HEK293 (cell line): ENCODE data around the gene ITIH1.
A peak's percentile ranks its signal among the peaks of the same experiment; 100 is the strongest.

ENCODE experiments used
- CTCF ChIA-PET: fragments of 350-600 bp; formaldehyde crosslinking; extraction: SDS; loops from one replicate; lab custom pipeline; 2021; ENCODE audit warnings: antibody characterized with exemption; lab: Yijun Ruan, JAX
- POLR2A ChIA-PET: fragments of 300-600 bp; formaldehyde crosslinking; extraction: SDS; loops from one replicate; lab custom pipeline; 2020; ENCODE audit warnings: antibody characterized with exemption, inconsistent platforms; lab: Yijun Ruan, JAX
- H3K27ac ChIP-seq: fragments of 200-500 bp; sonication (Bioruptor generic); 2 replicates; pipeline ENCODE4 v1.5.1; 2014; ENCODE audit warnings: low read depth, low read length, control low read depth, inconsistent platforms; ENCODE audit errors: extremely low read depth
- H3K36me3 ChIP-seq, 2 experiments: fragments of 200-500 bp in 1 of 2; sonication (Bioruptor generic) in 1 of 2; 1 replicate in 1 of 2; 2 replicates in 1 of 2; pipeline ENCODE4 v1.5.1; 2014 to 2017; ENCODE audit warnings: inconsistent platforms in 2 of 2, low read length in 2 of 2; ENCODE audit not compliant: control insufficient read depth in 2 of 2, insufficient read depth in 1 of 2
- H3K4me1 ChIP-seq: fragments of 200-500 bp; sonication (Bioruptor generic); 2 replicates; pipeline ENCODE4 v1.5.1; 2014; ENCODE audit warnings: mild to moderate bottlenecking, low read length, inconsistent platforms; ENCODE audit not compliant: control insufficient read depth, insufficient read depth
- H3K4me3 ChIP-seq: 2 replicates; pipeline ENCODE4 v1.5.1; 2011; ENCODE audit warnings: low read depth, mild to moderate bottlenecking, control low read depth, low read length, moderate library complexity
- H3K9me3 ChIP-seq: fragments of 200-500 bp; sonication (Bioruptor generic); 2 replicates; pipeline ENCODE4 v1.5.1; 2014; ENCODE audit warnings: low read depth, low read length, inconsistent platforms; ENCODE audit not compliant: control insufficient read depth, insufficient read depth
- GFI1B ChIP-seq: fragments of 450-650 bp; formaldehyde crosslinking; IDR thresholded peaks from 2 replicates; pipeline ENCODE4 v1.5.1; 2016; ENCODE audit warnings: missing biosample characterization, missing genetic modification characterization
- GLIS1 ChIP-seq: fragments of 450-650 bp; formaldehyde crosslinking; IDR thresholded peaks from 2 replicates; pipeline ENCODE4 v1.5.1; 2016; ENCODE audit warnings: missing biosample characterization, missing genetic modification characterization
- HOXC10 ChIP-seq: sonication (generic); formaldehyde crosslinking; IDR thresholded peaks from 2 replicates; pipeline ENCODE4 v1.8.1; 2023; ENCODE audit warnings: mild to moderate bottlenecking, missing genetic modification reagents
- IKZF3 ChIP-seq: fragments of 450-650 bp; IDR thresholded peaks from 2 replicates; pipeline ENCODE4 v1.5.0; 2018; ENCODE audit warnings: missing biosample characterization, mild to moderate bottlenecking, missing genetic modification characterization, moderate library complexity
- KLF1 ChIP-seq: fragments of 450-650 bp; formaldehyde crosslinking; IDR thresholded peaks from 2 replicates; pipeline ENCODE4 v1.5.1; 2016; ENCODE audit warnings: missing biosample characterization, missing genetic modification characterization
- MZF1 ChIP-seq: fragments of 450-650 bp; formaldehyde crosslinking; IDR thresholded peaks from 2 replicates; pipeline ENCODE4 v1.5.1; 2017; ENCODE audit warnings: missing biosample characterization, missing genetic modification characterization, borderline replicate concordance
- SCRT2 ChIP-seq: fragments of 450-650 bp; formaldehyde crosslinking; IDR thresholded peaks from 2 replicates; pipeline ENCODE4 v1.5.1; 2016; ENCODE audit warnings: missing biosample characterization, missing genetic modification characterization
- SP2 ChIP-seq: fragments of 450-650 bp; formaldehyde crosslinking; IDR thresholded peaks from 2 replicates; pipeline ENCODE4 v1.5.1; 2016; ENCODE audit warnings: missing biosample characterization, missing genetic modification characterization
- ZBTB49 ChIP-seq: fragments of 450-650 bp; formaldehyde crosslinking; IDR thresholded peaks from 2 replicates; pipeline ENCODE4 v1.5.1; 2016; ENCODE audit warnings: missing biosample characterization, missing genetic modification characterization, low read depth
- ZBTB8A ChIP-seq: fragments of 450-650 bp; formaldehyde crosslinking; IDR thresholded peaks from 2 replicates; pipeline ENCODE4 v1.5.1; 2016; ENCODE audit warnings: missing biosample characterization, missing genetic modification characterization
- ZNF416 ChIP-seq: fragments of 450-650 bp; formaldehyde crosslinking; IDR thresholded peaks from 2 replicates; pipeline ENCODE4 v1.5.1; 2016; ENCODE audit warnings: missing biosample characterization, missing genetic modification characterization
- ZNF600 ChIP-seq: fragments of 450-650 bp; formaldehyde crosslinking; IDR thresholded peaks from 2 replicates; pipeline ENCODE4 v1.5.1; 2016; ENCODE audit warnings: missing biosample characterization, missing genetic modification characterization
- ZNF654 ChIP-seq: fragments of 450-650 bp; formaldehyde crosslinking; IDR thresholded peaks from 2 replicates; pipeline ENCODE4 v1.5.1; 2016; ENCODE audit warnings: low read depth, missing biosample characterization, missing genetic modification characterization
- ZNF785 ChIP-seq: fragments of 450-650 bp; formaldehyde crosslinking; IDR thresholded peaks from 2 replicates; pipeline ENCODE4 v1.5.1; 2016; ENCODE audit warnings: missing biosample characterization, missing genetic modification characterization
- TF ChIP-seq, protein P1 (sequence below): fragments of 450-650 bp; formaldehyde crosslinking; IDR thresholded peaks from 2 replicates; pipeline ENCODE4 v1.5.1; 2017; ENCODE audit warnings: missing biosample characterization, mild to moderate bottlenecking, missing genetic modification characterization, moderate library complexity
- TF ChIP-seq, protein P2 (sequence below): fragments of 450-650 bp; formaldehyde crosslinking; IDR thresholded peaks from 2 replicates; pipeline ENCODE4 v1.5.1; 2017; ENCODE audit warnings: missing biosample characterization, missing genetic modification characterization
- TF ChIP-seq, protein P3 (sequence below): IDR thresholded peaks from 2 replicates; pipeline ENCODE4 v1.6.1; 2011; ENCODE audit warnings: mild to moderate bottlenecking, low read depth, low read length, borderline replicate concordance
- TF ChIP-seq, protein P4 (sequence below): fragments of 450-650 bp; formaldehyde crosslinking; IDR thresholded peaks from 2 replicates; pipeline ENCODE4 v1.5.1; 2016; ENCODE audit warnings: missing biosample characterization, missing genetic modification characterization

Gene ITIH1

GRCh38 chr3:52739730-52740129, 37.7 kb upstream of the ITIH1 start:
- Histone ChIP-seq H3K4me1 (no peaks in the 10 kb centered on the region), H3K27ac (no peak overlapping the region), H3K4me3 (no peak overlapping the region), H3K36me3 (peaks cover 44 to 89% of the 10 kb centered on the region in 2 experiments), H3K9me3 (no peaks in the 10 kb centered on the region)
- ChIA-PET CTCF (interaction anchor here (0.9 kb wide), 1 partner anchor 9 kb away, joined by 3 read pairs; no protein-coding TSS in a partner anchor), POLR2A (no interaction called here)
- TF ChIP-seq, protein P1, sequence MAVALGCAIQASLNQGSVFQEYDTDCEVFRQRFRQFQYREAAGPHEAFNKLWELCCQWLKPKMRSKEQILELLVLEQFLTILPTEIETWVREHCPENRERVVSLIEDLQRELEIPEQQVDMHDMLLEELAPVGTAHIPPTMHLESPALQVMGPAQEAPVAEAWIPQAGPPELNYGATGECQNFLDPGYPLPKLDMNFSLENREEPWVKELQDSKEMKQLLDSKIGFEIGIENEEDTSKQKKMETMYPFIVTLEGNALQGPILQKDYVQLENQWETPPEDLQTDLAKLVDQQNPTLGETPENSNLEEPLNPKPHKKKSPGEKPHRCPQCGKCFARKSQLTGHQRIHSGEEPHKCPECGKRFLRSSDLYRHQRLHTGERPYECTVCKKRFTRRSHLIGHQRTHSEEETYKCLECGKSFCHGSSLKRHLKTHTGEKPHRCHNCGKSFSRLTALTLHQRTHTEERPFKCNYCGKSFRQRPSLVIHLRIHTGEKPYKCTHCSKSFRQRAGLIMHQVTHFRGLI = no peak
- TF ChIP-seq ZBTB8A (tag by site-specific recombination) (no peak), SCRT2 (tag by site-specific recombination) (no peak), ZNF416 (no peak), GLIS1 (tag by site-specific recombination) (no peak), ZNF600 (tag by site-specific recombination) (no peak), IKZF3 (tag by site-specific recombination) (no peak), SP2 (tag by site-specific recombination) (no peak), ZNF785 (no peak)
- TF ChIP-seq, protein P2, sequence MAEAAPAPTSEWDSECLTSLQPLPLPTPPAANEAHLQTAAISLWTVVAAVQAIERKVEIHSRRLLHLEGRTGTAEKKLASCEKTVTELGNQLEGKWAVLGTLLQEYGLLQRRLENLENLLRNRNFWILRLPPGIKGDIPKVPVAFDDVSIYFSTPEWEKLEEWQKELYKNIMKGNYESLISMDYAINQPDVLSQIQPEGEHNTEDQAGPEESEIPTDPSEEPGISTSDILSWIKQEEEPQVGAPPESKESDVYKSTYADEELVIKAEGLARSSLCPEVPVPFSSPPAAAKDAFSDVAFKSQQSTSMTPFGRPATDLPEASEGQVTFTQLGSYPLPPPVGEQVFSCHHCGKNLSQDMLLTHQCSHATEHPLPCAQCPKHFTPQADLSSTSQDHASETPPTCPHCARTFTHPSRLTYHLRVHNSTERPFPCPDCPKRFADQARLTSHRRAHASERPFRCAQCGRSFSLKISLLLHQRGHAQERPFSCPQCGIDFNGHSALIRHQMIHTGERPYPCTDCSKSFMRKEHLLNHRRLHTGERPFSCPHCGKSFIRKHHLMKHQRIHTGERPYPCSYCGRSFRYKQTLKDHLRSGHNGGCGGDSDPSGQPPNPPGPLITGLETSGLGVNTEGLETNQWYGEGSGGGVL (tag by site-specific recombination) = no peak

DNA sequence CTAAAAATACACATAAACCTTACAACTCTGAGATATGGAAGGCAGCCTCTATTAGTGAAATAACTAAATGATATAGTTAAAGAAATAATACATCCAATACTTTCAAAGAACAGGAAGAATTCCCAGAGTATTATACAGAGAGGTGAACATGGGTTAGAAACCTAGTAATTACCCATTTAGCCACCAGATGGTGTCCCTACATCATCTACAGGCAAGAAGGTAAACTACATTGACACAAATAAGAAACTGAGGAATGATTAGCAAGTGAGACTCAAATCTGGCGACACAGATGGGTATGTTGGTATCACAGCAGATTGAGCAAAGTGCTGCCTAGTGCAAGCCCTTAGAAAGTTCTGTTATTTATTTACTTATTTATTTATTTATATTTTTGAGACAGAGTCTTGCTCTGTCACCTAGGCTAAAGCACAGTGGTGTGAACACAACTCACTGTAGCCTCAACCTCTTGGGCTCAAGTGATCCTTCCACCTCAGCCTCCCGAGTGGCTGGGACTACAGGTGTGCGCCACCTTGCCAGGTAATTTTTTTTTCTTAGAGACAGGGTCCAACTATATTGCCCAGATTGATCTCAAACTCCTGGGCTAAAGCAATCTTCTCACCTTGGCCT, 34.9 kb upstream of the ITIH1 start:
- CTCF ChIA-PET = interaction anchor here (0.6 kb wide), 2 partner anchors 59 to 337 kb away, joined by 3 read pairs; no protein-coding TSS in a partner anchor
- Histone ChIP-seq H3K36me3 (peaks cover 54 to 89% of the 10 kb centered on the region in 2 experiments), H3K27ac (no peak overlapping the region), H3K4me3 (no peak overlapping the region), H3K9me3 (no peaks in the 10 kb centered on the region), H3K4me1 (no peaks in the 10 kb centered on the region)
- TF ChIP-seq ZNF654 (tag by site-specific recombination) = peak; percentile 43
- TF ChIP-seq GFI1B = no peak
- POLR2A ChIA-PET = no interaction called here

- Histone ChIP-seq H3K4me1 (no peaks in the 10 kb centered on the region), H3K4me3 (no peak overlapping the region), H3K27ac (no peak overlapping the region), H3K9me3 (no peaks in the 10 kb centered on the region), H3K36me3 (peaks cover 60 to 88% of the 10 kb centered on the region in 2 experiments)
- ChIA-PET POLR2A (no interaction called here), CTCF (interaction anchor here (1.0 kb wide), 1 partner anchor 78 kb away, joined by 4 read pairs; no protein-coding TSS in a partner anchor)
- TF ChIP-seq KLF1 (tag by site-specific recombination) = no peak
- TF ChIP-seq HOXC10 (CRISPR knock-in tag) = no peak
- no peak for TF ChIP-seq ZNF785
- no peak for TF ChIP-seq MZF1 (tag by site-specific recombination)
- TF ChIP-seq, protein P3, sequence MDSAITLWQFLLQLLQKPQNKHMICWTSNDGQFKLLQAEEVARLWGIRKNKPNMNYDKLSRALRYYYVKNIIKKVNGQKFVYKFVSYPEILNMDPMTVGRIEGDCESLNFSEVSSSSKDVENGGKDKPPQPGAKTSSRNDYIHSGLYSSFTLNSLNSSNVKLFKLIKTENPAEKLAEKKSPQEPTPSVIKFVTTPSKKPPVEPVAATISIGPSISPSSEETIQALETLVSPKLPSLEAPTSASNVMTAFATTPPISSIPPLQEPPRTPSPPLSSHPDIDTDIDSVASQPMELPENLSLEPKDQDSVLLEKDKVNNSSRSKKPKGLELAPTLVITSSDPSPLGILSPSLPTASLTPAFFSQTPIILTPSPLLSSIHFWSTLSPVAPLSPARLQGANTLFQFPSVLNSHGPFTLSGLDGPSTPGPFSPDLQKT = no peak
- TF ChIP-seq ZBTB49 = no peak
- TF ChIP-seq, protein P4, sequence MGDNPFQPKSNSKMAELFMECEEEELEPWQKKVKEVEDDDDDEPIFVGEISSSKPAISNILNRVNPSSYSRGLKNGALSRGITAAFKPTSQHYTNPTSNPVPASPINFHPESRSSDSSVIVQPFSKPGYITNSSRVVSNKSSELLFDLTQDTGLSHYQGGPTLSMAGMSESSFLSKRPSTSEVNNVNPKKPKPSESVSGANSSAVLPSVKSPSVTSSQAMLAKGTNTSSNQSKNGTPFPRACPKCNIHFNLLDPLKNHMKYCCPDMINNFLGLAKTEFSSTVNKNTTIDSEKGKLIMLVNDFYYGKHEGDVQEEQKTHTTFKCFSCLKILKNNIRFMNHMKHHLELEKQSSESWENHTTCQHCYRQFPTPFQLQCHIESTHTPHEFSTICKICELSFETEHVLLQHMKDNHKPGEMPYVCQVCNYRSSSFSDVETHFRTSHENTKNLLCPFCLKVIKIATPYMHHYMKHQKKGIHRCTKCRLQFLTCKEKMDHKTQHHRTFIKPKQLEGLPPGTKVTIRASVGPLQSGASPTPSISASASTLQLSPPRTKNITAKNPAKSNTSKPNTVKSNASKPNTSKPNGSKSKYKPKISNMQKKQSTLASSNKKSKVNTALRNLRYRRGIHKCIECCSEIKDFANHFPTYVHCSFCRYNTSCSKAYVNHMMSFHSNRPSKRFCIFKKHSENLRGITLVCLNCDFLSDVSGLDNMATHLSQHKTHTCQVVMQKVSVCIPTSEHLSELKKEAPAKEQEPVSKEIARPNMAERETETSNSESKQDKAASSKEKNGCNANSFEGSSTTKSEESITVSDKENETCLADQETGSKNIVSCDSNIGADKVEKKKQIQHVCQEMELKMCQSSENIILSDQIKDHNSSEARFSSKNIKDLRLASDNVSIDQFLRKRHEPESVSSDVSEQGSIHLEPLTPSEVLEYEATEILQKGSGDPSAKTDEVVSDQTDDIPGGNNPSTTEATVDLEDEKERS = no peak
Measured at GRCh38 chr3:52743152-52743551, 34.2 kb upstream of the ITIH1 start.
